ENCODE measurements around the gene KRT81.
"Not testable (repeated sequence)": the region's sequence is repeated elsewhere in the genome, so short reads cannot be mapped to it uniquely, and the experiment has no call there.

The KRT81 gene

DNA sequence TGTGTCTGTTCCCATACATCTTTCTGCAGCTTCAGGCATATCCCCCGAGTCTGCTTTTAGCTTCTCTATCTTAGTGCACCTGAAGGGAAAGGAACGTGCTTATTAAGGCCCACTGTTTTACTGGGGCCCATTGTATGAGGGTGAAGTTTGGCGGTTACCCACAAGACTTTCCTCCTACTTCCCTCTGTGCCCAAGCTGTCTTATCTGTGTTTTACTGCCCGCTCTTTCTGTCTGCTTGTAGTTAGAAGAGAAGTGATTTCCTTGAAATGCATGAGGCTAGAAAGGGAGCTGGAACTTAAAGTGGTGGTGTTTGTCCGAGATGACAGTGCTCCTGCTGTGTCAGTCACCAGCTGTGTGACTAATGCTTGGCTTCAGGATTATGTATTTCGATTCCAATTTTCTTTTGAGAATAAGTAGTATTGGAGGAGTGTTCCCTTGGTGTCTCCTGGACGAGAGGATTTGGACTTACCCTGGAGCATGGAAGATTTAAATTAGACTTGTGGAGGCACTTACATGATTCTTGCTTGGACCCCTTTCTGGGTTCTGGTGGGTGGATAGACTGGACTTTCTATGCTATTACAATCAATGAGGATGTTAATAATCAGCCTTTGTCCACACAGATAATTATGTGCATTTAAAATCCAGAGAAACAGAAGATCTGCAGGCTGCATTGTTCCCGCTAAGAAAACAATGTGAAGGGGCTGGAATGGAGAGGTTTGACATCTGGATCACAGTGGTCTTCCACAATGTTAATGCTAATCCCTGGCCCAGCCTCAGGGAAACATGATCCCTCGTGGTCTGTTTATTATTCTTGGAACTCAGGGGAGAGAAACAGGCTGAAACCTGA is 30.8 kb downstream of the KRT81 start:
- Histone ChIP-seq H3K36me3 (ENCODE audit: control insufficient read depth, low read length) (no peaks in the 10 kb centered on the region), H3K27ac (ENCODE audit: low read depth, low read length) (no peak overlapping the region), H3K4me2 (ENCODE audit: low read length) (no peak overlapping the region), H3K9me2 (replicated peaks; ENCODE audit: control insufficient read depth, low read length) (no peaks in the 10 kb centered on the region), H3K9me3 (ENCODE audit: control insufficient read depth, insufficient read depth, low read length) (no peaks in the 10 kb centered on the region), H3K79me2 (ENCODE audit: control insufficient read depth, low read length) (no peaks in the 10 kb centered on the region), H3F3A (ENCODE audit: control insufficient read depth, insufficient read depth) (no peaks in the 10 kb centered on the region), H3K4me3 (ENCODE audit: low read length) (no peak overlapping the region), H3K27me3 (ENCODE audit: control insufficient read depth, low read length) (peaks cover 7% of the 10 kb centered on the region), H3K4me1 (ENCODE audit: control insufficient read depth, low read length) (no peaks in the 10 kb centered on the region), H4K20me1 (ENCODE audit: control insufficient read depth, insufficient read depth, low read depth, low read length) (no peaks in the 10 kb centered on the region)
- TF ChIP-seq, protein P1, sequence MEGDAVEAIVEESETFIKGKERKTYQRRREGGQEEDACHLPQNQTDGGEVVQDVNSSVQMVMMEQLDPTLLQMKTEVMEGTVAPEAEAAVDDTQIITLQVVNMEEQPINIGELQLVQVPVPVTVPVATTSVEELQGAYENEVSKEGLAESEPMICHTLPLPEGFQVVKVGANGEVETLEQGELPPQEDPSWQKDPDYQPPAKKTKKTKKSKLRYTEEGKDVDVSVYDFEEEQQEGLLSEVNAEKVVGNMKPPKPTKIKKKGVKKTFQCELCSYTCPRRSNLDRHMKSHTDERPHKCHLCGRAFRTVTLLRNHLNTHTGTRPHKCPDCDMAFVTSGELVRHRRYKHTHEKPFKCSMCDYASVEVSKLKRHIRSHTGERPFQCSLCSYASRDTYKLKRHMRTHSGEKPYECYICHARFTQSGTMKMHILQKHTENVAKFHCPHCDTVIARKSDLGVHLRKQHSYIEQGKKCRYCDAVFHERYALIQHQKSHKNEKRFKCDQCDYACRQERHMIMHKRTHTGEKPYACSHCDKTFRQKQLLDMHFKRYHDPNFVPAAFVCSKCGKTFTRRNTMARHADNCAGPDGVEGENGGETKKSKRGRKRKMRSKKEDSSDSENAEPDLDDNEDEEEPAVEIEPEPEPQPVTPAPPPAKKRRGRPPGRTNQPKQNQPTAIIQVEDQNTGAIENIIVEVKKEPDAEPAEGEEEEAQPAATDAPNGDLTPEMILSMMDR (IDR thresholded peaks at IDR 0.05; ENCODE audit: low read depth, low read length, poor library complexity, severe bottlenecking): no peak
- no peak for TF ChIP-seq EZH2phosphoT487 (IDR thresholded peaks at IDR 0.05; ENCODE audit: borderline replicate concordance, low read length)

DNA sequence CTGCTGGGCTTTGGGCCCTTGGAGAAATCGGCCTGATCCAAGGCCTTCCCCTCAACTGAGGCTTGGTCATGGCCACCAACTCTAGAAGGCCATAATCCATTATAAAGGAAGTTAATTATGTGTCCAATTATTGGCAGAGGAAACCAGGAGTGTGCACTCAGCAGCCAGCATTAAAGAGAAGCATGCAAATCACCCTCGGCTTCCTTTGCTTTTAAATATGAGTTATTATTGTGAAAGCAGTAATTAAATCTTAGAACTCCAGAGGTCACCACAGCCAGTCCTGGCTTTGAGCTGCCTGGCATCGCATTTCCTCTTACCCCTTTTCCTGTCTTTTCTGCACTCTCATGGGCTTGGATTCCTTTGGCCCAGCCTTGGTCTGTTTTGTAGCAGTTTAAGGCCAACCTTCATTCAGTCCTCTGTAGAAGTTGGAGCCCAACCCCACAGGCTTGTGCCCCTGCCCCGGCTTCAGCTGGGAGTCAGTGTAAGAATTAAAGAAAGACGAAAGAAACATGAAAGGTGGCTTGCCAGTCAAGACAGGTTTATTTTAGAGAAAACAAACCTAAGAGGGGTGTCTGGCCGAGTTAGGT is 31.6 kb downstream of the KRT81 start:
- Histone ChIP-seq H3K27me3 (ENCODE audit: control insufficient read depth, low read length) (peaks cover 10% of the 10 kb centered on the region), H3K79me2 (ENCODE audit: control insufficient read depth, low read length) (no peaks in the 10 kb centered on the region), H3K27ac (ENCODE audit: low read depth, low read length) (no peak overlapping the region), H3K4me2 (ENCODE audit: low read length) (no peak overlapping the region), H3K4me3 (ENCODE audit: low read length) (no peak overlapping the region), H3K4me1 (ENCODE audit: control insufficient read depth, low read length) (no peaks in the 10 kb centered on the region), H3F3A (ENCODE audit: control insufficient read depth, insufficient read depth) (no peaks in the 10 kb centered on the region), H3K36me3 (ENCODE audit: control insufficient read depth, low read length) (no peaks in the 10 kb centered on the region), H3K9me2 (replicated peaks; ENCODE audit: control insufficient read depth, low read length) (no peaks in the 10 kb centered on the region), H4K20me1 (ENCODE audit: control insufficient read depth, insufficient read depth, low read depth, low read length) (no peaks in the 10 kb centered on the region), H3K9me3 (ENCODE audit: control insufficient read depth, insufficient read depth, low read length) (no peaks in the 10 kb centered on the region)
- TF ChIP-seq, protein P1 (IDR thresholded peaks at IDR 0.05; ENCODE audit: low read depth, low read length, poor library complexity, severe bottlenecking): no peak
- TF ChIP-seq EZH2phosphoT487 (IDR thresholded peaks at IDR 0.05; ENCODE audit: borderline replicate concordance, low read length): no peak

DNA sequence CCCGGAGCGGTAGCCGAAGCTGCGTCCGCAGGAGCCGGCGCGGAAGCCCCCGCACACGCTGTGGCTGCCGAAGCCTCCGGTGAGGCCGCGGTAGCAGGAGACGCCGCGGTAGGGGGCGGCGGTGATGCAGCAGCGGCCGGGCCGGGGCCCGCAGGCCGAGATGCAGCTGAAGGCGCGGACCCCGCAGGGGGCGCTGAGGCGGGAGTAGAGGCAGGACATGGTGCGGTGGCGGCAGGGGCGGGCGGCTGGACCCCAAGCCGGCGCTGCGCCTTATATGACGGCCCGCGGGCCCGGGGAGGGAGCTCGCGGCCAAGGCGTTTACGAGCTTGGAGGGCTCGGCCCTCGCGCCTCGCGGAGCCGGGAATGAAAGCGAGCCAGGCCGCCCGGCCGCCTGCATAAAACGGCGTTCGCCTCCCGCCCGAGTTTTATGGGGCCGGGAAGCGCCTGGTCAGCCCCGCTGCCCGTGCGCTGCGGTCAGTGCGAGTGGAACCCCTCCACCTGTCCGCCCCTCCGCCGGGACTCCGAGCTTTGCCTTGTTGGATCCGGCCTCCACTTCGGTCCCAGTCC is 32.9 kb downstream of the KRT81 start:
- TF ChIP-seq, protein P1 (IDR thresholded peaks at IDR 0.05; ENCODE audit: low read depth, low read length, poor library complexity, severe bottlenecking): no peak
- no peak overlapping the region for H3K4me3 ChIP-seq (ENCODE audit: low read length)

GRCh38 chr12:52257922-52258321 is 33.4 kb downstream of the KRT81 start:
- H3K79me2 ChIP-seq (ENCODE audit: control insufficient read depth, low read length); H4K20me1 ChIP-seq (ENCODE audit: control insufficient read depth, insufficient read depth, low read depth, low read length); H3K4me1 ChIP-seq (ENCODE audit: control insufficient read depth, low read length); H3K4me3 ChIP-seq (ENCODE audit: low read length); H3K9me3 ChIP-seq (ENCODE audit: control insufficient read depth, insufficient read depth, low read length); H3K9me2 ChIP-seq (replicated peaks; ENCODE audit: control insufficient read depth, low read length); H3K4me2 ChIP-seq (ENCODE audit: low read length); H3K27ac ChIP-seq (ENCODE audit: low read depth, low read length); H3K36me3 ChIP-seq (ENCODE audit: control insufficient read depth, low read length); H3F3A ChIP-seq (ENCODE audit: control insufficient read depth, insufficient read depth): not testable (repeated sequence)
- H3K27me3 ChIP-seq (ENCODE audit: control insufficient read depth, low read length): peaks cover 10% of the 10 kb centered on the region

More for the DNA sequence above, 32.9 kb downstream of the KRT81 start:
- Histone ChIP-seq H3K27ac (ENCODE audit: low read depth, low read length) (no peak overlapping the region), H3K4me2 (ENCODE audit: low read length) (no peak overlapping the region), H3K9me2 (replicated peaks; ENCODE audit: control insufficient read depth, low read length) (no peaks in the 10 kb centered on the region), H3F3A (ENCODE audit: control insufficient read depth, insufficient read depth) (no peaks in the 10 kb centered on the region), H3K4me1 (ENCODE audit: control insufficient read depth, low read length) (no peaks in the 10 kb centered on the region), H4K20me1 (ENCODE audit: control insufficient read depth, insufficient read depth, low read depth, low read length) (no peaks in the 10 kb centered on the region), H3K27me3 (ENCODE audit: control insufficient read depth, low read length) (peaks cover 10% of the 10 kb centered on the region), H3K79me2 (ENCODE audit: control insufficient read depth, low read length) (no peaks in the 10 kb centered on the region), H3K9me3 (ENCODE audit: control insufficient read depth, insufficient read depth, low read length) (no peaks in the 10 kb centered on the region), H3K36me3 (ENCODE audit: control insufficient read depth, low read length) (no peaks in the 10 kb centered on the region)

Measured in DOHH2 (cell line).